GM21529 (cell line): ENCODE measurements around the gene CAPRIN1.
A peak's percentile ranks its signal among the peaks of the same experiment; 100 is the strongest.

Experiments
- ATAC-seq: cut with Tn5 transposase; IDR thresholded peaks from one replicate; pipeline ENCODE4 v1.9.1; 2021; ENCODE audit not compliant: unreplicated experiment

CAPRIN1 gene, protein sequence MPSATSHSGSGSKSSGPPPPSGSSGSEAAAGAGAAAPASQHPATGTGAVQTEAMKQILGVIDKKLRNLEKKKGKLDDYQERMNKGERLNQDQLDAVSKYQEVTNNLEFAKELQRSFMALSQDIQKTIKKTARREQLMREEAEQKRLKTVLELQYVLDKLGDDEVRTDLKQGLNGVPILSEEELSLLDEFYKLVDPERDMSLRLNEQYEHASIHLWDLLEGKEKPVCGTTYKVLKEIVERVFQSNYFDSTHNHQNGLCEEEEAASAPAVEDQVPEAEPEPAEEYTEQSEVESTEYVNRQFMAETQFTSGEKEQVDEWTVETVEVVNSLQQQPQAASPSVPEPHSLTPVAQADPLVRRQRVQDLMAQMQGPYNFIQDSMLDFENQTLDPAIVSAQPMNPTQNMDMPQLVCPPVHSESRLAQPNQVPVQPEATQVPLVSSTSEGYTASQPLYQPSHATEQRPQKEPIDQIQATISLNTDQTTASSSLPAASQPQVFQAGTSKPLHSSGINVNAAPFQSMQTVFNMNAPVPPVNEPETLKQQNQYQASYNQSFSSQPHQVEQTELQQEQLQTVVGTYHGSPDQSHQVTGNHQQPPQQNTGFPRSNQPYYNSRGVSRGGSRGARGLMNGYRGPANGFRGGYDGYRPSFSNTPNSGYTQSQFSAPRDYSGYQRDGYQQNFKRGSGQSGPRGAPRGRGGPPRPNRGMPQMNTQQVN

DNA sequence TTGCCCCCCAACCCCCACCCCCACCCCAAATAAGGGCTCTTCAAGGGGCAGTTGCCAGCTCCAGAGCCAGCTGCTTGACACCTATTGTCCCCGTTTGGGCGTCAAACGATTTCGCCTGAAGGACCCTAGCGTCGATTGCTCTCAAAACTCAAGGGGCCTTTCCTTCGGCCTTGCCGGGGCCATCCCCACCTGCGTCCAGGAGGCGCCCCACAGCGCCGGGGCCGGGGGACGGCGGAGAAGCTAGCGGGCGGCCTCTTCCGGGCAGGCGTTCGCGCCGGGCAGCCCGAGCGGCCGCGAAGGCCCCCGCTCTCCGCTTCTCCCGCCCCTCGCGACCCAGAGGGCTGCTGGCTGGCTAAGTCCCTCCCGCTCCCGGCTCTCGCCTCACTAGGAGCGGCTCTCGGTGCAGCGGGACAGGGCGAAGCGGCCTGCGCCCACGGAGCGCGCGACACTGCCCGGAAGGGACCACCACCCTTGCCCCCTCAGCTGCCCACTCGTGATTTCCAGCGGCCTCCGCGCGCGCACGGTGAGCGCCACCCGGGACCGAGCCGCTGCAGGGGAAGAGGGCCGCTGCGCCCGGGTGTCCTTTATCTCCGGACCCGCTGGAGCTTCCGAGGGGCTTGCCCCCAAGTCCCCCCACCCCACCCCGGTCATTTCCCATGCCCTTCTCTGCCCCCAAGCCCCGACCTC lies at the start of gene CAPRIN1:
Gene CAPRIN1, plus strand, starts transcription at position 383 of the 687 bp plus-strand sequence. CDS start 690 bp downstream, outside the sequence.
- ATAC-seq: peak; percentile 62

DNA sequence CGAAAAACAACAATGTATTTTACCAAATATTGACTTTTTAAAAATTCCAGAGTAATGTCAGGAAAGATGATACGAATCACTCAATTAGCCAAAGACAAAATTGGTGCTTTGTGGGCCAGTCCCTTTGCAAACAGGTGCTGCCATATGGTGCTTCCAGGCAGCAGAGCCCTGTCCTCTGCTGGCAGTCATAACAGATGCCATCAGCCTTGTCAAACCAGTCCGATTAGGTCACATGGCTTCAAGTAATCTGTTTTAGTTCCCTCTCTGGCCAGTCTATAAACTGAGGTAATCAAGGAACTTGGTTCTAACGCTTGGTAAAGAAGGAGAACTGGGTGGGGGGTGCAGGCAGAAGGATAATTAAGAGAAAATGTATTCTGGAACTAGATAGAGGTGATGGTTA lies 49.1 kb upstream of the CAPRIN1 start:
- no peak for ATAC-seq

- no peak for ATAC-seq
These were observed 47.3 kb upstream of the CAPRIN1 start for GRCh38 chr11:34004236-34004635.

DNA sequence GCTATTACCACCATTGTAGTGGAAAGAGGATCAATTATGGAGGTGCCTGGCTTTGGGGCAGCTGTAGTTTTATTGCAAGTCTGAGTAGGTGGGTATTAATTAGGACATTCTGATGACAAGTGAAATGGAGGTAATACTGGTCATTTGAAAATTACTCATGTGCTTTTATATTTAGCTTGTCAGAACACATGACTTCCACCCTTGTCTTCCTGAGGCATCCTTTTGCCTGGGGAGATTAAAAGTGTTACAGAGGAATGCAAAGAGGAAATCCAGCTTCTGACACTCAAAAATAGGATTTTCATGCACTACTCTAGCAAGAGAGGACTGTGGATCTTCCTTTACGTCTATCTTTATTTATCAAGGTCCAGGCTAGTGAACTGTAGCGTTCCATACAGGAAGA lies 44.7 kb upstream of the CAPRIN1 start:
- no peak for ATAC-seq

- no peak for ATAC-seq
These were observed 38.8 kb upstream of the CAPRIN1 start for GRCh38 chr11:34012734-34013133.

GRCh38 chr11:34013898-34014571 lies 37.5 kb upstream of the CAPRIN1 start:
- ATAC-seq: no peak

- no peak for ATAC-seq
These were observed 29.4 kb upstream of the CAPRIN1 start for GRCh38 chr11:34021977-34022735.

- no peak for ATAC-seq
These were observed 25.1 kb upstream of the CAPRIN1 start for GRCh38 chr11:34026432-34026831.

DNA sequence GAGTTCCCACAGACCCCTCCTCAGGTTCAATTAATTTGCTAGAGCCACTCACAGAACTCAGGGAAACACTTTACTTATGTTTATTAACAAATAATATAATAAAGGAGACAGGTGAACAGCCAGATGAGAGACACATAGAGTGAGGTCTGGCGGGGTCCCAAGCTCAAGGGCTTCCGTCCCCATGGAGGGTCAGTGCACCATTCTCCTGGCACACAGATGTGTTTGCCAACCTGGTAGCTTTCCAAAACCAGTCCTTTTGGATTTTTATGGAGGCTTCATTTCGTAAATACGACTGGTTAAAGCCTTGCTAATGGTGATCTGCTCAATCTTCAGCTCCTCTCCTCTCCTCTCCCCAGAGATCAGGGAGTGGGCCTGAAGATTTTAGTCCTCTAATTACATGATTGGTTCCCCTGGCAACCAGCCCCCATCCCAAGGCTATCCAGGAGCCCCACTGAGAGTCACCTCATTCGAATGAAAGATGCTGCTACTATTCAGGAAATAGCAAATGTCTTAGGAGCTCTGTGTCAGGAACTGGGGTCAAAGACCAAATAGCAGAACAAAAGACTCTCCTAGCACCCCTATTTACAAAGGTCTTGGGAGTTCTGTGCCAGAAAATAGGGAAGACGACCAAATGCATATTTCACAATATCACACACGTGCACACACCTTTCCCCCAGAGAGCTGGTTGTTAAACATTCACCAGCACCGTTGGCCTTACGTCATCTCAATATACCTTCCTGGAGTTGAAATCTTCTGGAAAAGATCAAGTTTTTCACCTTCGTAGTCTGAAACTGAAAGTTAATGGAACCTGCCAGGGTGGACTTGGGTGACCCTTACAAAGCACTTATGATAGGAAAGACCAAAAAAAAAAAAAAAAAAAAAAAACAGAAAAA lies 23.8 kb upstream of the CAPRIN1 start:
- ATAC-seq: no peak

- ATAC-seq: no peak
These were observed 23.1 kb upstream of the CAPRIN1 start for GRCh38 chr11:34028425-34028824.

DNA sequence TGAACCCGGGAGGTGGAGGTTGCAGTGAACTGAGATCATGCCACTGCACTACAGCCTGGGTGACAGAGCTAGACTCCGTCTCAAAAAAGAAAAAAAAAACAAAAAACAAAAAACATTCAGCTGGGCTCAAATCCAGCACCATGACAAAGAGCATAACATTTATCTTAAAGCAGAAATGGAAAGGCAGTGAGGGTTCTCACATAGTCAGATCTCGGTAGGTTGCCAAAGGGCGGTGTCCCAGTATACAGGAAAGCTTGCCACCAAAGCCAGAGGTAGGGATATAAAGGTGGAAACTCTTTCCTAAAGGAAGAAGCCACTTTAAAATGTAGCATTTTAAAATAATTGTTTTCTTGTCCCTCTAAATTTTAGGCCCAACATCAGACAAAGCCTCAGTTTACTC lies 22.4 kb upstream of the CAPRIN1 start:
- no peak for ATAC-seq

- no peak for ATAC-seq
These were observed 21.1 kb upstream of the CAPRIN1 start for GRCh38 chr11:34030382-34030781.

GRCh38 chr11:34033399-34033798 lies 18.1 kb upstream of the CAPRIN1 start:
- no peak for ATAC-seq

DNA sequence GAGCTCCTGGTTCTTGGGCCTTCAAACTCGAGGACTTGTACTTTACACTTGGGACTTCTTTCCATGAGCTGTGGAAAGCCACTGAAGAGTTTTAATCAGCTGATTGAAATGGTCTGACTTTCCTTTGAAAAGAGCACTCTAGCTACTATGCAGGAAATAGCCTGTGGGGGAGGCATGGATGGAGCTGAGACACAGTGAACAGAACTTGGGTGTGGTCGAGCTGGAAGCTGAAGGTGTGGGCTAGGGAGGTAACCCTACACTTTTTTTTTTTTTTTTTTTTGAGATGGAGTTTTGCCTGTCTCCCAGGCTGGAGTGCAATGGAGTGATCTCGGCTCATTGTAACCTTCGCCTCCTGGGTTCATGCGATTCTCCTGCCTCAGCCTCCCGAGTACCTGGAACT lies 17.5 kb upstream of the CAPRIN1 start:
- ATAC-seq: no peak

- no peak for ATAC-seq
These were observed 15.1 kb upstream of the CAPRIN1 start for GRCh38 chr11:34036456-34036855.

- no peak for ATAC-seq
These were observed 14.5 kb upstream of the CAPRIN1 start for GRCh38 chr11:34037016-34037415.

DNA sequence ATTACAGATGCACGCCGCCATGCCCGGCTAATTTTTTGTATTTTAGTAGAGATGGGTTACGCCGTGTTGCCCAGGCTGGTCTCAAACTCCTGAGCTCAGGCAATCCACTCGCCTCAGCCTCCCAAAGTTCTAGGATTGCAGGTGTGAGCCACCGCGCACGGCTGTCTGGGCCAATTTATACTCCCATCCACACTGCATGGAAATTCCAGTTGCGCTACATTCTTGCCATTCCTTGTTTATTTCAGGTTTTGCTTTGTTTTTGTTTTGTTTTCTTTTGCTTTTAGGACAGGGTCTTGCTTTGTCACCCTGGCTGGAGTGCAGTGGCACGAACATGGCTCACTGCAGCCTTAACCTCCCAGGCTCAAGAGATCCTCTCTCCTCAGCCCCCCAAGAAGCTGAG lies 11.0 kb upstream of the CAPRIN1 start:
- no peak for ATAC-seq

DNA sequence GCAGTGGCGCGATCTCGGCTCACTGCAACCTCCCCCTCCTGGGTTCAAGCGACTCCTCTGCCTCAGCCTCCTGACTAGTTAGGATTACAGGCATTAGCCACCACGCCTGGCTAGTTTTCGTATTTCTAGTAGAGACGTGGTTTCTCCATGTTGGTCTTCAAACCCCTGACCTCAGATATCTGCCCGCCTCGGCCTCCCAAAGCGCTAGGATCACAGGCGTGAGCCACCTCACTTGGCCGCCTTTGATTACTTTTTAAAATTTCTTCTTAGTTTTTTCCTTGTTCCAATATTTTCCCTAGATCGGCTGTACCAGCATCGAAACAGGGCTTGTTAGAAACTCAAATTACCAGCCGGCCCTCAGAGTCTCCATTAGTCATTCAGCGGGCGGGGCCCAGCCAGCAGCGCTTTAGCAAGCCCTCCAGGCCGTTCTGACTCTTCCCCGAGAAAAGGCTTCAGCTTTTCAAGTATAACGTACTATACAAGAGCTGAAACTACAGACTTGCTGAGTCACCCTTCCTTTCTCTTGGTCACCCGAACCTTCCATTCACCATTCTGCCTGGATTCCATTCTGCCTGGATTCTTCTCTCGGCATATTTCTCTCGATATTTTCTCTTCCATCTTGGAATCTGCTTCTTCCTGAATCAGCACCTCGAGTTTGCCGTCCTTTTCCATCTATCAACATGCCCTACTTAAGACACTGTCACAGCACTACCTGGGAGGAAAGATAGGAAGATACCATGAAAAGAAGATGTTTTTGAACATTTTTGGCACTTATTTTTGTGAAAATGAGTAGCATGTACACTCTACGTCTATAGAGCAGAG lies 6.7 kb upstream of the CAPRIN1 start:
- ATAC-seq: no peak

DNA sequence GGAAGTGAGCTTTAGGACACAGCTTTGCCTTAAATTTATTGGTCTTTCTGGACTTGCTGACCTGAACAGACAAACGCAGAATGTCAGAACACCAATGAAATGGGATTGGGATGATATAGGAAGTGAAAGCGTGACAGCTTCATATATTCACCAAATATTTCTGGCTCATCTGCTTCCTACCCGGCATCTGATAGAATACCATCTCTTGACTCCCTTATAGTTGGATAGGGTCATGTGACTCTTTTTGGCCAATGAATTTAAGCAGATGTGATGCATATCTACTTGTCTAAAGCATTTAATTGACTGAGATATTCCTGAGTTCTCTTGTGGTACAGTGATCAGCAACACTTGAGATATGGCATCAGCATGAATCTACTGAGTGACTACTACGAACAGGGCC lies 2.5 kb upstream of the CAPRIN1 start:
- ATAC-seq: no peak
